IPS DF 4.7 (cell line): ENCODE measurements around the gene SLC34A3.
"Not testable (repeated sequence)": the region's sequence is repeated elsewhere in the genome, so short reads cannot be mapped to it uniquely, and the experiment has no call there.

ENCODE experiments used
- DNase-seq: peaks from one replicate; pipeline ENCODE4 v3.0.0-alpha.2; 2013; ENCODE audit warnings: low spot score; ENCODE audit errors: extremely low read depth

Gene SLC34A3

DNA sequence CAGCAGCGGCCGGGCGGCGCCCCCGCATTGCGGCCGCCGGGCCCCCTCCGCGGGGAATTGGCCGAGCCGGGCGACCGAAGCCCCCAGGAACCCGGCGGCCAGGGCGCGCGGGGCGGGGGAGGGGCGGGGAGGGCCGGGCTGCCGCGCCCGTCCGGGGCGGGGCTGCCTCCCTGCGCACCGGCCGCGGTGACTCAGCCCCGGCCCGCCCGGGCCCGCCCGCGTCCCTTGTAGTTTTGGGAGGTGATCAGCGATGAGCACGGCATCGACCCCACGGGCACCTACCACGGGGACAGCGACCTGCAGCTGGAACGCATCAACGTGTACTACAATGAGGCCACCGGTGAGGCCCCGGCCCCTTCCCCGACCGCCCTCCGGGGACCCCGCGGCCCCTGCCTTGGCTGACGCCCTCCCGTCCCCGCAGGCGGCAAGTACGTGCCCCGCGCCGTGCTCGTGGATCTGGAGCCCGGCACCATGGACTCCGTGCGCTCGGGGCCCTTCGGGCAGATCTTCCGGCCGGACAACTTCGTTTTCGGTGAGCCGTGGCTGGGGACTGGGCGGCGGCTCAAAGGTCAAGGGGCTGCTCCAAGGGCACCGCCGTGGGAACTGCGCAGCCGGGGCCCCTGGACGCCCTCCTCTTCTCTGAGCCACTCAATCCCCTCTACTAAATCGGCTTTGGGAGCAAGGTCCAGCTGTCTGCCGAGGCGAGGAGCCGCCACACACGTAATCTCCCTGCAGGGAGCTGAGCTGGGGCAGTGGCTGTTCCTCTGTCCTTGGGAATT lies 11.0 kb downstream of the SLC34A3 start:
- no peak for DNase-seq

DNA sequence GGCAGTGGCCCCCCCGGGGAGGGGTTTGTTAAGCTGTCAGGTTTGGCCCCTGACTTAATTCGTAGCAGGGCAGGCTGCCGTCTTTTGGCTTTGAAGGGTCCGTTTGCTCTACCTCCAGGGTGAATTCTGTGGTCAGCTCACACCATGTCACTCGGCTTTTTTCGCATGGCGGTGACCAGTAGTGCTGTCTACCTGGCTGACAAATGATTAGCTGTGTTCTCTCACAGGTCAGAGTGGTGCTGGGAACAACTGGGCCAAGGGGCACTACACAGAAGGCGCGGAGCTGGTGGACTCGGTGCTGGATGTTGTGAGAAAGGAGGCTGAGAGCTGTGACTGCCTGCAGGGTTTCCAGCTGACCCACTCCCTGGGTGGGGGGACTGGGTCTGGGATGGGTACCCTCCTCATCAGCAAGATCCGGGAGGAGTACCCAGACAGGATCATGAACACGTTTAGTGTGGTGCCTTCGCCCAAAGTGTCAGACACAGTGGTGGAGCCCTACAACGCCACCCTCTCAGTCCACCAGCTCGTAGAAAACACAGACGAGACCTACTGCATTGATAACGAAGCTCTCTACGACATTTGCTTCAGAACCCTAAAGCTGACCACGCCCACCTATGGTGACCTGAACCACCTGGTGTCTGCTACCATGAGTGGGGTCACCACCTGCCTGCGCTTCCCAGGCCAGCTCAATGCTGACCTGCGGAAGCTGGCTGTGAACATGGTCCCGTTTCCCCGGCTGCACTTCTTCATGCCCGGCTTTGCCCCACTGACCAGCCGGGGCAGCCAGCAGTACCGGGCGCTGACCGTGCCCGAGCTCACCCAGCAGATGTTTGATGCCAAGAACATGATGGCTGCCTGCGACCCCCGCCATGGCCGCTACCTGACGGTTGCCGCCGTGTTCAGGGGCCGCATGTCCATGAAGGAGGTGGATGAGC lies 11.8 kb downstream of the SLC34A3 start:
- no peak for DNase-seq

DNA sequence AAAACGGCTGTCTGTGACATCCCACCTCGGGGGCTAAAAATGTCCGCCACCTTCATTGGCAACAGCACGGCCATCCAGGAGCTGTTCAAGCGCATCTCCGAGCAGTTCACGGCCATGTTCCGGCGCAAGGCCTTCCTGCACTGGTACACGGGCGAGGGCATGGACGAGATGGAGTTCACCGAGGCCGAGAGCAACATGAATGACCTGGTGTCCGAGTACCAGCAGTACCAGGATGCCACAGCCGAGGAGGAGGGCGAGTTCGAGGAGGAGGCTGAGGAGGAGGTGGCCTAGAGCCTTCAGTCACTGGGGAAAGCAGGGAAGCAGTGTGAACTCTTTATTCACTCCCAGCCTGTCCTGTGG lies 12.5 kb downstream of the SLC34A3 start:
- DNase-seq, result not testable (repeated sequence)

DNA sequence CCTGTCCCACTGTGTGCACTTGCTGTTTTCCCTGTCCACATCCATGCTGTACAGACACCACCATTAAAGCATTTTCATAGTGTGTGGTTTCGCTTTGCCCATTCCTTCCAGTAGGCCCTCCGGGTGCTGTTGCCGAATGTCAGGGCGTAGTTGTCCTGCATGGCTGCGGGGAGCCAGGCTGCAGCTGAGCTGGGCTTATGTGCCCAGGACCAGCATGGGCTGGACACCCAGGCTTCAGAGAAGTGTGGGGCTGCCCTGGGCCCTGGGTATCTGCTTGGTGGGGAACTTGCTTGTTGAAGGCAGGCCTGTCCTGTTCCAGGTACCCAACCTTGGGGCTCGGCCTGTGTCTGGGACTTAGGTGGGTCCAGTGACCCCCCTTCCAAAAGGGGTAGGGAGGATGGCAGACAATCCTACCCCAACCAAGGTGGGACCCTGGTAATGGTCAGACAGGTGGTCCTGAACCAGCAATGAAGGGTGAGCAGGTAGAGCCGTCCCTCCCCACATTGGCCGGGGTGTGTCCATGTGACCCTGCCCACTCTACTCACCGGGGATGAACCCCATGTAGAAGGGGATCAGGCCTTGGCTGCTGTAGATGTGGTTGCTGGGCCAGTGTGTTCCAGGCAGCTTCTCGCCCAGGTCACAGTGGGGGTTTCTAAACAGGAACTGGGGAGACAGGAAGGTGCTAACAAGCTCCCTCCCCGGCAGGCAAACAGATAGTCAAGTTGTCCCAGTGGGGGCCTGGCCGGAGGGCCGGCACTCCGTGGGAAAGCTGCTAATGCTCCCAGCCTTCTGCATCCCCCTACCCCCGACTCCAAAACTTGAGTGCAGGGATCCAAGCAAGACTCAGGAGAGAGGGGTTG lies 13.2 kb downstream of the SLC34A3 start:
- DNase-seq, result no peak

DNA sequence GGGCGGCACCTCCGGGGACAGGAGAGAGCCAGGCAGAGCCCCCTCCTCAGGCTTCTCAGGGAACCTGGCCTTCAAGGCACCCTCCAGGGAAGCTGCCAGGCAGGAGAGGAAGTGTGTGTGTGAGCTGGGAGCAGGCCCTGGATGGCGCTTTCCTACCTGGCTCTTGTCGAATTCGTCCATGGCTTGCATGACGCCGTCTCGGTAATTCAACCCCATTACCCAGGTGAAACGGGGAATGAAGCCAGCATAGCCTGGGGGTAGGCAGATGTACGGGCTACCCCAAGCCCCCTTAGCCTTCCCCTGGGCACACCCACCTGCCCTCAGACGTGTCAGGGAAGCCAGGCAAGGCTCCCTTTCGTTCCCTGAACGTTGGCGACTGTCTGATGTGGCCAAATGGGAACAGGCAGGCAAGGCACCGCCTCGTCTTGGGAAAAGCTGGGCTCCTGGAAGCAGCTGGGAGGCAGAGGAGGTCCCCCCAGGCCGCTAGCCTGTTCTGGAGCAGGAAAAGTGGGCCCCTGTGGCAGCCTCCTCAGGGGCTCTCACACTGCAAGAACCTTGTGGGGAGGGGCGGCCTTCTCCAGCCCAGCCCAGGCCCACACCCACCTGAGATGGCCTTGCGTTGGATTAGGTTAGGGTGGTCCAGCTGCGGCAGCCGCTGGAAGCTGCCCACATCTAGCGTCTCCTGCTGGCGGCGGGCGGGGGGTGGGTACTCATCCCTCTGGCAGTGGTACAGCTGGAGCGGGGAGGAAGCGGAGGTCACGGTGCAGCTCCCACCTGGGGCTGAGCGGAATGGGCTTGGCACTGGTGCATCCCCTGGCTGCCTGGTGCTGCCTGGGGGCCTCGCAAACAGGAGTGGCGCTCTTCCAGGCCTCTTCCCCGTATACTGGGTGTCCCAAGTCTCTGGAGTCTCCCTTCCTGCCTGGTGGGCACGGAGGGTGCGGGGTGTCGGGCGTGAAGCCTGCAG lies 14.1 kb downstream of the SLC34A3 start:
- DNase-seq, result no peak

DNA sequence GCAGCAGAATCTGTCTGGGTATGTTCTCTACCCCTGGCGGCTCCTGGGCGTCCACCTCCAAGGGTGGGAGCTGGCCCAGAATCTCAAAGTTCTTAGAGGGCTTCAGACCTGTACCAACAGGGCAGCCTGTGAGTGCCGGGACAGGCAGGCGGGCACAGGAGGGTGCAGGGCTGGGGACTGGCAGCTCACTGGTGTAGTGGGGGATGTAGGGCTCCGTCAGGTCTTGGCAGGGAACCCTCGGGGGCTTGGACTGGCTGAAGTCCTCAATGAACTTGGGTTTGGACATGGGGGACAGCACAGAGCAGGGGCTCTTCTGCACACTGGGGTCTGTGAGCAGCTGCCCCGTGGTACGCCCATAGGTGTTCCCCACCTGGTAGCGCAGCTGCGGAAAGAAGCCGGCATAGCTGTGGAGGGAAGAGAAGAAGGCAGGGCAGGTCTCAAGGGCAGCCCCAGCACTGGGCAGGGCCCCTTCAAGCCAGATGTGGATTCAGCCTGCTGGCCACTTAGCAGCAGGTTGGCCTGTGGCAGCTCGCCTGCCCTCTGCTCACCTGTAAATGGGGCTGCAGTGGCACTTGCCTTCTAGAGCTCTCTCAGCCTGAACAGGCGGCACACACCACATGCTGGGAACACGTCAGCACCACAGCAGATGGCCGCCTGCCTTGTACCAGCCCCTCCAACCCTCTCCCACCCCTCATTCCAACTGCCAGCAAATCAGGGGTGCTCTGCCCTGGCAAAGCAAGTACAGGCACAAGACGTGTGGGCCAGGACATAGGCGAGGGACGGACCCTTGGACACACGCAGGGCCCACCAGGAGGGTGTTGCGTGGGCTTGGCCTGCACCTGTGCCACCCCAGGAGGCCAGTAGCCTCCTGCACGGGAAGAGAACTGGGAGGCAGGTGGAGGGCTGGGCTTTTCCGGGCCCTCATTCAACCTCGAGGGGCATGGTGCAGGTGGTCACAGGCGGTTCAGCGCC lies 15.0 kb downstream of the SLC34A3 start:
- no peak for DNase-seq

GRCh38 chr9:137247135-137247915 lies 16.6 kb downstream of the SLC34A3 start:
- DNase-seq, result no peak

DNA sequence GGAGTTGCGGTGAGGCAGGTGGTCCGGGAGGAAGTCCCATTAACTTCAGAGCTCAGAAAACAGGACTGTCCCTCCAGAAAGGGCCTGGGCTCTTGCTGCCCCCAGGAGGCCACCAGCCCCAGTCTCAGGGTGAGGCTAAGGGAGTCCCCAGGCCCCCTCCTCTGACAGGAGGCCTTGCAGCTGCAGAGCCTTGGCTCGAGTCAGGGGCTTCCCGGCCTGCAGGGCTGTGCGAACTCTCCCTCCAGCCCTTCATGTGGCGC lies 17.1 kb downstream of the SLC34A3 start:
- no peak for DNase-seq

DNA sequence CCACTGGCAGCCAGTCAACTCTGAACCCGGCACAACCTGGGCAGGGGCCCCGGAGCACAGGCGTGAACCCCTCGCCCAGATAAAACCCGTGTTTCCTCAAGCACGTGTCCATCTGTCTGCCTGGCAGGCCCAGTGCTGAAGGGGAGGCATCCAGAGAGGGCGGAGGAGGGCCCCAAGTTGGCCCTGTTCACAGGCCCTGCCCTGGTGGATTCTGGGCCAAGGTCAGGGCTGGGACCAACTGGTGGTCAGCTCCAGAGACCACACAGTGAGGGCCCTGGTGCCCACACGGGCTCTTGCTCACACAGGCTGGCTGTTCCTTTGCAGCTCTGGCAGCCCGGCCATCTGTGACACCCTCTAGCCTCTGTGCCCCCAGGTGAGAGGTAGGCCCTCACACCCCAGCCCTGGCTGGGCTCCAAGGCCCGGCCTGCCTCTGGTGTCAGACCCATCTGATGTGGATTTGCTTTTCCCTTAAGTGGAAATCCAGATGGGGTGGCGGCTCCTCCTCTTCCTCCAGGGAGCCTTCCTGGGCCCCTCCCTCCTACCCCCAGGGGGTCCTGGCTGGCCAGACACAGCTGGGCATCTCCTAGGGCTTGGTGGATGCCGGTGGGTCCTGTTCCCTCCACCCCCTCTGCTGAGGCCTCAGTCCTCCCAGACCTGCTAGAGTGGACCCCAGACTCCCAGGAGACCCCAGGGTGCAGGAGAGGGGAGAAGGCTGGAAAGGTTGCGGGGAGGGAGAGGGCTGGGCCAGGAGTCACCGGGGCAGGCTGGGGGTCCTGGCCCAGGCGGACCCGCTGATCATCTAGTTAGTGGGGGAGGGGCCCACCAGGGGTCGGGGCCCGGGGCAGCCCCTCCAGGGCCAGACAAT lies 19.9 kb downstream of the SLC34A3 start:
- no peak for DNase-seq

DNA sequence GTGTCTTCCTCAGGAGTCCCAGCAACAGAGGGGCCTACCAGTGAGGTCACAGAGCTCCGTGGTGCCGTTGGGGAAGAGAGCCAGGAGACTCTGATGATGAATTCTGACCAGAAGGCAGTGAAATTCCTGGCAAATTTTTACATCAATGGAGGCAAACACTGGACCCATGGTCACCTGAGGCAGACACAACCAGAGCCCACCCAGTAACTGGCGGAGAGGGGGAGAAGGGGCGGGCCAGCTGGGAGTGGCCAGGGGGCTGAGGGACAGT lies 20.4 kb downstream of the SLC34A3 start, which contains the start of gene STPG3:
Gene STPG3 (plus strand): TSS at position 93 of the 268 bp plus-strand sequence. CDS start 1 bp downstream, at position 94.
- no peak for DNase-seq

- no peak for DNase-seq
Observed at GRCh38 chr9:137251490-137252268, 21.0 kb downstream of the SLC34A3 start.

GRCh38 chr9:137252555-137253506 lies 22.1 kb downstream of the SLC34A3 start:
- no peak for DNase-seq

- DNase-seq, result no peak
Observed at GRCh38 chr9:137253717-137254623, 23.3 kb downstream of the SLC34A3 start.

GRCh38 chr9:137254624-137255447 lies 24.1 kb downstream of the SLC34A3 start, which contains the start of gene NELFB:
Gene NELFB (plus strand): TSS chr9:137255327.
- no peak for DNase-seq
